ENCODE results near the gene MAGI1.

The MAGI1 gene

GRCh38 chr3:65422154-65422553 is 616.6 kb downstream of the MAGI1 start:
- H3K27me3 ChIP-seq (ENCODE audit: insufficient read depth, poor library complexity, severe bottlenecking) = no peaks in the 10 kb centered on the region
- H3K27ac ChIP-seq (replicated peaks) = no peak overlapping the region
- H3K4me3 ChIP-seq (replicated peaks; ENCODE audit: insufficient read depth, low read length) = no peak overlapping the region
- DNase-seq (ENCODE audit: low read depth in 1 of 2, low spot score in 1 of 2) = no peak
- TF ChIP-seq CTCF (IDR thresholded peaks at IDR 0.05; ENCODE audit: insufficient read depth, low read length) (no peak), POLR2AphosphoS5 (IDR thresholded peaks at IDR 0.05; ENCODE audit: low read depth) (no peak), GABPA (IDR thresholded peaks at IDR 0.05; ENCODE audit: low read depth) (no peak), REST (IDR thresholded peaks at IDR 0.05; ENCODE audit: insufficient replicate concordance, low read depth) (no peak), SPI1 (IDR thresholded peaks at IDR 0.05; ENCODE audit: borderline replicate concordance, low read depth) (no peak)

- no peak for DNase-seq (ENCODE audit: low read depth in 1 of 2, low spot score in 1 of 2)
- TF ChIP-seq REST (IDR thresholded peaks at IDR 0.05; ENCODE audit: insufficient replicate concordance, low read depth) (no peak), CTCF (IDR thresholded peaks at IDR 0.05; ENCODE audit: insufficient read depth, low read length) (no peak), GABPA (IDR thresholded peaks at IDR 0.05; ENCODE audit: low read depth) (no peak), POLR2AphosphoS5 (IDR thresholded peaks at IDR 0.05; ENCODE audit: low read depth) (no peak), SPI1 (IDR thresholded peaks at IDR 0.05; ENCODE audit: borderline replicate concordance, low read depth) (no peak)
- no peaks in the 10 kb centered on the region for H3K27me3 ChIP-seq (ENCODE audit: insufficient read depth, poor library complexity, severe bottlenecking)
- no peak overlapping the region for H3K27ac ChIP-seq (replicated peaks)
- no peak overlapping the region for H3K4me3 ChIP-seq (replicated peaks; ENCODE audit: insufficient read depth, low read length)
These were observed 619.5 kb downstream of the MAGI1 start for GRCh38 chr3:65419233-65419632.

- peaks cover 2% of the 10 kb centered on the region for H3K27me3 ChIP-seq (ENCODE audit: insufficient read depth, poor library complexity, severe bottlenecking)
- no peak overlapping the region for H3K27ac ChIP-seq (replicated peaks)
- DNase-seq (ENCODE audit: low read depth in 1 of 2, low spot score in 1 of 2) = no peak
- H3K4me3 ChIP-seq (replicated peaks; ENCODE audit: insufficient read depth, low read length) = no peak overlapping the region
- TF ChIP-seq GABPA (IDR thresholded peaks at IDR 0.05; ENCODE audit: low read depth) (no peak), POLR2AphosphoS5 (IDR thresholded peaks at IDR 0.05; ENCODE audit: low read depth) (no peak), SPI1 (IDR thresholded peaks at IDR 0.05; ENCODE audit: borderline replicate concordance, low read depth) (no peak)
These were observed 624.8 kb downstream of the MAGI1 start for GRCh38 chr3:65413891-65414290.

GRCh38 chr3:65412588-65412987 is 626.1 kb downstream of the MAGI1 start:
- TF ChIP-seq CTCF (IDR thresholded peaks at IDR 0.05; ENCODE audit: insufficient read depth, low read length) = no peak
- TF ChIP-seq SPI1 (IDR thresholded peaks at IDR 0.05; ENCODE audit: borderline replicate concordance, low read depth) = no peak
- no peak for TF ChIP-seq GABPA (IDR thresholded peaks at IDR 0.05; ENCODE audit: low read depth)
- TF ChIP-seq REST (IDR thresholded peaks at IDR 0.05; ENCODE audit: insufficient replicate concordance, low read depth) = no peak
- TF ChIP-seq POLR2AphosphoS5 (IDR thresholded peaks at IDR 0.05; ENCODE audit: low read depth) = no peak
- Histone ChIP-seq H3K27me3 (ENCODE audit: insufficient read depth, poor library complexity, severe bottlenecking) (peaks cover 2% of the 10 kb centered on the region), H3K27ac (replicated peaks) (no peak overlapping the region), H3K4me3 (replicated peaks; ENCODE audit: insufficient read depth, low read length) (no peak overlapping the region)
- DNase-seq (ENCODE audit: low read depth in 1 of 2, low spot score in 1 of 2) = no peak

Data from HL-60 (cell line).